Mesenchymal stem cell (in vitro differentiated cells and primary cell): ENCODE data around the gene NKX2-3. TPM values are rescaled to one million over a fixed set of nuclear protein-coding genes. Genes with fewer than 3 reads are reported as not detected.

Source experiments
- DNase-seq: peaks from one replicate; pipeline ENCODE4 v3.0.0-alpha.2; 2013
- H2AFZ ChIP-seq: one replicate; pipeline ENCODE4 v1.6.1; 2013; ENCODE audit warnings: low read depth, mild to moderate bottlenecking, control low read depth, inconsistent platforms, low read length, moderate library complexity
- H2AK5ac ChIP-seq: 2 replicates; pipeline ENCODE4 v1.6.1; 2013; ENCODE audit warnings: low read length, moderate library complexity, mild to moderate bottlenecking, inconsistent platforms; ENCODE audit not compliant: severe bottlenecking
- H2BK120ac ChIP-seq: one replicate; pipeline ENCODE4 v1.6.1; 2013; ENCODE audit warnings: low read depth, mild to moderate bottlenecking, inconsistent platforms, low read length, moderate library complexity
- H2BK12ac ChIP-seq, 2 experiments: one replicate each; pipeline ENCODE4 v1.6.1; 2013; ENCODE audit warnings: inconsistent platforms in 2 of 2, low read length in 2 of 2, mild to moderate bottlenecking in 2 of 2, moderate library complexity in 2 of 2, control low read depth in 1 of 2
- H2BK15ac ChIP-seq: one replicate; pipeline ENCODE4 v1.6.1; 2013; ENCODE audit warnings: mild to moderate bottlenecking, low read depth, inconsistent platforms; ENCODE audit not compliant: poor library complexity, severe bottlenecking
- H2BK5ac ChIP-seq: 2 replicates; pipeline ENCODE4 v1.6.1; 2013; ENCODE audit warnings: low read depth, mild to moderate bottlenecking, low read length, control low read depth, inconsistent platforms; ENCODE audit not compliant: poor library complexity, severe bottlenecking
- H3K14ac ChIP-seq, 2 experiments: one replicate each; pipeline ENCODE4 v1.6.1; 2013; ENCODE audit warnings: inconsistent platforms in 2 of 2, low read length in 2 of 2, control low read depth in 1 of 2, mild to moderate bottlenecking in 1 of 2, moderate library complexity in 1 of 2
- H3K18ac ChIP-seq, 2 experiments: one replicate each; pipeline ENCODE4 v1.6.1; 2013; ENCODE audit warnings: inconsistent platforms in 2 of 2, low read length in 2 of 2, control low read depth in 1 of 2, low read depth in 1 of 2, mild to moderate bottlenecking in 1 of 2
- H3K23ac ChIP-seq, 2 experiments: one replicate each; pipeline ENCODE4 v1.6.1; 2013; ENCODE audit warnings: inconsistent platforms in 2 of 2, low read length in 2 of 2, mild to moderate bottlenecking in 2 of 2, moderate library complexity in 2 of 2, control low read depth in 1 of 2
- H3K27ac ChIP-seq: 2 replicates; pipeline ENCODE4 v1.5.1; 2013; ENCODE audit warnings: mild to moderate bottlenecking, moderate library complexity, low read length, control low read depth, inconsistent platforms; ENCODE audit not compliant: poor library complexity, severe bottlenecking
- H3K27me3 ChIP-seq, 2 experiments: 2 replicates each; pipeline versions ENCODE4 v1.6.1 to v1.7.0; 2013; ENCODE audit warnings: low read length in 2 of 2, mild to moderate bottlenecking in 2 of 2, moderate library complexity in 2 of 2, control low read depth in 1 of 2, inconsistent platforms in 1 of 2; ENCODE audit not compliant: control insufficient read depth in 1 of 2, insufficient read depth in 1 of 2
- H3K36me3 ChIP-seq, 2 experiments: 2 replicates each; pipeline versions ENCODE4 v1.6.1 to v1.7.0; 2013; ENCODE audit warnings: low read length in 2 of 2, control low read depth in 1 of 2, inconsistent platforms in 1 of 2, low read depth in 1 of 2, mild to moderate bottlenecking in 1 of 2; ENCODE audit not compliant: insufficient read depth in 2 of 2, control insufficient read depth in 1 of 2
- H3K4ac ChIP-seq, 2 experiments: one replicate each; pipeline ENCODE4 v1.6.1; 2013; ENCODE audit warnings: inconsistent platforms in 2 of 2, low read length in 2 of 2, mild to moderate bottlenecking in 2 of 2, moderate library complexity in 2 of 2, control low read depth in 1 of 2, low read depth in 1 of 2
- H3K4me1 ChIP-seq: 2 replicates; pipeline ENCODE4 v1.6.1; 2013; ENCODE audit warnings: low read depth, low read length, control low read depth; ENCODE audit not compliant: control insufficient read depth, insufficient read depth
- H3K4me2 ChIP-seq: 2 replicates; pipeline ENCODE4 v1.6.1; 2013; ENCODE audit warnings: low read length, mild to moderate bottlenecking, inconsistent platforms; ENCODE audit not compliant: poor library complexity, severe bottlenecking
- H3K4me3 ChIP-seq, 2 experiments: 2 replicates each; pipeline versions ENCODE4 v1.5.1 to v1.7.0; 2013; ENCODE audit warnings: low read length in 2 of 2, mild to moderate bottlenecking in 2 of 2, control low read depth in 1 of 2, low read depth in 1 of 2; ENCODE audit not compliant: insufficient read depth in 1 of 2
- H3K79me1 ChIP-seq: replicated peaks from 2 replicates; pipeline ENCODE4 v1.6.1; 2013; ENCODE audit warnings: mild to moderate bottlenecking, control low read depth, low read length, inconsistent platforms; ENCODE audit not compliant: poor library complexity, severe bottlenecking
- H3K9ac ChIP-seq: 2 replicates; pipeline ENCODE4 v1.7.0; 2013; ENCODE audit warnings: mild to moderate bottlenecking, low read length, moderate library complexity
- H3K9me3 ChIP-seq: 2 replicates; pipeline ENCODE4 v1.7.0; 2013; ENCODE audit warnings: mild to moderate bottlenecking, low read length; ENCODE audit not compliant: control insufficient read depth
- H4K8ac ChIP-seq: one replicate; pipeline ENCODE4 v1.6.1; 2013; ENCODE audit warnings: inconsistent platforms, mild to moderate bottlenecking, low read length, moderate library complexity
- H4K91ac ChIP-seq: one replicate; pipeline ENCODE4 v1.6.1; 2013; ENCODE audit warnings: mild to moderate bottlenecking, low read length, inconsistent platforms
- WGBS: methylation state at CpG from one replicate; pipeline ENCODE4 v1.1.7; 2013; ENCODE audit warnings: mixed read lengths; 5-methylcytosine and 5-hydroxymethylcytosine counted together
- polyA plus RNA-seq, 2 experiments: library from polyadenylated mRNA; stranded (reverse); fragments of 200-250 nt; gene quantifications; one replicate each; pipeline ENCODE4 v1.2.3, GENCODE V29; 2013

NKX2-3 gene
- 59.0 TPM for polyA plus RNA-seq (2013, experiment 1 of 2)
- 58.4 TPM for polyA plus RNA-seq (2013, experiment 2 of 2)

GRCh38 chr10:99532687-99533495 lies at the start of gene NKX2-3:
TSS of gene NKX2-3 (plus strand) at chr10:99532942. CDS start at chr10:99533132, 190 bp downstream.
- peak within 1 kb of the TSS; percentile 91 to 99 for H3K4ac ChIP-seq
- no peak within 1 kb of the TSS for H3K4me2 ChIP-seq
- H3K9ac ChIP-seq, result no peak within 1 kb of the TSS
- peaks cover 6% of the 10 kb centered on the region for H3K9me3 ChIP-seq
- peak within 1 kb of the TSS; percentile 97 for H2BK120ac ChIP-seq
- peak; percentile 99 for DNase-seq
- peaks cover 30% of the 10 kb centered on the region for H3K4me1 ChIP-seq
- peaks cover 0 to 5% of the 10 kb centered on the region in 2 experiments for H3K36me3 ChIP-seq
- H2BK5ac ChIP-seq, result no peak within 1 kb of the TSS
- under 1% methylated on average over 51 of the region's 51 CpGs for WGBS
- H2AK5ac ChIP-seq, result no peak within 1 kb of the TSS
- peak within 1 kb of the TSS; percentile 97 for H4K91ac ChIP-seq
- peak within 1 kb of the TSS; percentile 97 to 100 for H3K23ac ChIP-seq
- no peak within 1 kb of the TSS for H3K27ac ChIP-seq
- H2AFZ ChIP-seq, result peak within 1 kb of the TSS; percentile 23
- H3K14ac ChIP-seq, result peak within 1 kb of the TSS; percentile 45 to 100
- H4K8ac ChIP-seq, result peak within 1 kb of the TSS; percentile 93
- peak within 1 kb of the TSS; percentile 52 to 97 for H2BK12ac ChIP-seq
- peaks cover 96% of the 10 kb centered on the region in 2 experiments for H3K27me3 ChIP-seq
- peak within 1 kb of the TSS; percentile 98 to 99 for H3K18ac ChIP-seq
- H3K4me3 ChIP-seq, result no peak within 1 kb of the TSS
- H2BK15ac ChIP-seq, result peak within 1 kb of the TSS; percentile 4
- H3K79me1 ChIP-seq, result no peaks in the 10 kb centered on the region

GRCh38 chr10:99484626-99485581 lies 47.8 kb upstream of the NKX2-3 start:
- Histone ChIP-seq H2BK12ac (no peak overlapping the region), H3K18ac (no peak overlapping the region), H3K36me3 (no peaks in the 10 kb centered on the region), H3K4me1 (no peaks in the 10 kb centered on the region), H3K9me3 (no peaks in the 10 kb centered on the region), H2BK5ac (no peak overlapping the region), H2BK15ac (no peak overlapping the region), H3K27ac (no peak overlapping the region), H4K8ac (no peak overlapping the region), H2AK5ac (no peak overlapping the region), H3K4ac (no peak overlapping the region), H3K14ac (no peak overlapping the region), H3K27me3 (peaks cover 32 to 54% of the 10 kb centered on the region in 2 experiments), H2BK120ac (no peak overlapping the region), H3K9ac (no peak overlapping the region), H3K23ac (no peak overlapping the region), H2AFZ (no peak overlapping the region), H3K4me2 (no peak overlapping the region), H4K91ac (no peak overlapping the region), H3K4me3 (no peak overlapping the region), H3K79me1 (no peaks in the 10 kb centered on the region)
- 88% methylated on average over 27 of the region's 27 CpGs for WGBS
- no peak for DNase-seq

- no peak overlapping the region for H2BK5ac ChIP-seq
- no peak overlapping the region for H3K23ac ChIP-seq
- H3K4me3 ChIP-seq, result no peak overlapping the region
- H3K4ac ChIP-seq, result no peak overlapping the region
- H3K18ac ChIP-seq, result no peak overlapping the region
- H3K36me3 ChIP-seq, result no peaks in the 10 kb centered on the region
- H2BK12ac ChIP-seq, result no peak overlapping the region
- no peak overlapping the region for H2BK15ac ChIP-seq
- DNase-seq, result no peak
- H3K27me3 ChIP-seq, result peaks cover 37 to 74% of the 10 kb centered on the region in 2 experiments
- no peak overlapping the region for H3K9ac ChIP-seq
- H4K91ac ChIP-seq, result no peak overlapping the region
- no peaks in the 10 kb centered on the region for H3K9me3 ChIP-seq
- H2AK5ac ChIP-seq, result no peak overlapping the region
- H3K27ac ChIP-seq, result no peak overlapping the region
- no peak overlapping the region for H4K8ac ChIP-seq
- H3K79me1 ChIP-seq, result no peaks in the 10 kb centered on the region
- H2AFZ ChIP-seq, result no peak overlapping the region
- no peak overlapping the region for H3K14ac ChIP-seq
- H3K4me2 ChIP-seq, result no peak overlapping the region
- no peaks in the 10 kb centered on the region for H3K4me1 ChIP-seq
- WGBS, result 88% methylated on average over 2 of the region's 5 CpGs
- H2BK120ac ChIP-seq, result no peak overlapping the region
Observed at GRCh38 chr10:99487125-99487807, 45.5 kb upstream of the NKX2-3 start.
